C4-2B (cell line): ENCODE measurements around the gene ZMPSTE24.

Source experiments
- H3K27ac ChIP-seq: fragments of 450-650 bp; 2 replicates; pipeline ENCODE4 v1.5.1; 2017
- CTCF ChIP-seq: fragments of 450-650 bp; conservative IDR thresholded peaks from 2 replicates; pipeline ENCODE4 v1.5.1; 2017; ENCODE audit warnings: mild to moderate bottlenecking
- ZFX ChIP-seq: fragments of 450-650 bp; IDR thresholded peaks from 2 replicates; pipeline ENCODE4 v1.6.1; 2017

ZMPSTE24 gene

GRCh38 chr1:40270152-40270834, 12.3 kb downstream of the ZMPSTE24 start:
- no peak overlapping the region for H3K27ac ChIP-seq

GRCh38 chr1:40272653-40273213, 14.7 kb downstream of the ZMPSTE24 start:
- no peak overlapping the region for H3K27ac ChIP-seq
- TF ChIP-seq CTCF (no peak), ZFX (no peak)

More at GRCh38 chr1:40270152-40270834, 12.3 kb downstream of the ZMPSTE24 start:
- TF ChIP-seq ZFX (no peak), CTCF (no peak)

- TF ChIP-seq CTCF (no peak), ZFX (no peak)
- H3K27ac ChIP-seq: no peak overlapping the region
These were observed 15.6 kb downstream of the ZMPSTE24 start for GRCh38 chr1:40273547-40274166.

- H3K27ac ChIP-seq: no peak overlapping the region
- TF ChIP-seq CTCF (no peak), ZFX (no peak)
These were observed 16.3 kb downstream of the ZMPSTE24 start for GRCh38 chr1:40274331-40274730.

- H3K27ac ChIP-seq: no peak overlapping the region
- TF ChIP-seq CTCF (no peak), ZFX (no peak)
These were observed 18.1 kb downstream of the ZMPSTE24 start for GRCh38 chr1:40276122-40276521.

- TF ChIP-seq CTCF: no peak
- TF ChIP-seq ZFX: no peak
- no peak overlapping the region; the same call in 1 of the 2 replicates for H3K27ac ChIP-seq
These were observed 23.8 kb downstream of the ZMPSTE24 start for GRCh38 chr1:40281853-40282252.

- no peak overlapping the region for H3K27ac ChIP-seq
These were observed 33.3 kb downstream of the ZMPSTE24 start for GRCh38 chr1:40291293-40291692.

More at GRCh38 chr1:40291293-40291692, 33.3 kb downstream of the ZMPSTE24 start:
- TF ChIP-seq CTCF: no peak
- TF ChIP-seq ZFX: no peak
